ENCODE data around the gene CEACAM16. TPM values are rescaled to one million over a fixed set of nuclear protein-coding genes. Genes with fewer than 3 reads are reported as not detected.
A peak's percentile ranks its signal among the peaks of the same experiment; 100 is the strongest.

The CEACAM16 gene
- total RNA-seq, 6 donors from 2014 or later, result not detected

DNA sequence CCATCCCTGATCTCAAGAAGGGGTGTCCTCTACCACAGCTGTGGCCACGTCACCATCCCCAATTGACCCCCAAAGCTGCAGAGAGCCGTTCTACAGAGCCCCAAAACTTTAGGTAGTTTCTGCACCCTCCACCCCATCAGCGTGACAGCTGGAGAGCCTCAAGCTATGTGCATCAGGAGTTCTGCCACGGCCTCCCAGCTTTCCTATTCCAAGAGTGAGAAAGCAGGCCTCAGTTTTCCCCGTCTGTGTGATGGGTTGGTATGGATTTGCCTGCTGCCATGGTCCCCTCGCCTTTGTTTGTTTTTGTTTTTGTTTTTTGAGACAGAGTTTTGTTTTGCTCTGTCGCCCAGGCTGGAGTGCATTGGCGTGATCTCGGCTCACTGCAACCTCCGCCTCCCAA lies 51.0 kb downstream of the CEACAM16 start:
- Histone ChIP-seq H3K36me3 (peaks cover 0 to 27% (median 11%) of the 10 kb centered on the region in 4 donors), H3K27me3 (no peaks in the 10 kb centered on the region), H3K27ac (peak overlapping the region; percentile 94 to 98 (median 98)), H3K4me1 (peaks cover 59 to 92% (median 73%) of the 10 kb centered on the region in 4 donors), H3K9me3 (no peaks in the 10 kb centered on the region), H3K4me3 (peak overlapping the region; percentile 62 to 86 (median 74))
- DNase-seq, result no peak
- TF ChIP-seq, protein P1, sequence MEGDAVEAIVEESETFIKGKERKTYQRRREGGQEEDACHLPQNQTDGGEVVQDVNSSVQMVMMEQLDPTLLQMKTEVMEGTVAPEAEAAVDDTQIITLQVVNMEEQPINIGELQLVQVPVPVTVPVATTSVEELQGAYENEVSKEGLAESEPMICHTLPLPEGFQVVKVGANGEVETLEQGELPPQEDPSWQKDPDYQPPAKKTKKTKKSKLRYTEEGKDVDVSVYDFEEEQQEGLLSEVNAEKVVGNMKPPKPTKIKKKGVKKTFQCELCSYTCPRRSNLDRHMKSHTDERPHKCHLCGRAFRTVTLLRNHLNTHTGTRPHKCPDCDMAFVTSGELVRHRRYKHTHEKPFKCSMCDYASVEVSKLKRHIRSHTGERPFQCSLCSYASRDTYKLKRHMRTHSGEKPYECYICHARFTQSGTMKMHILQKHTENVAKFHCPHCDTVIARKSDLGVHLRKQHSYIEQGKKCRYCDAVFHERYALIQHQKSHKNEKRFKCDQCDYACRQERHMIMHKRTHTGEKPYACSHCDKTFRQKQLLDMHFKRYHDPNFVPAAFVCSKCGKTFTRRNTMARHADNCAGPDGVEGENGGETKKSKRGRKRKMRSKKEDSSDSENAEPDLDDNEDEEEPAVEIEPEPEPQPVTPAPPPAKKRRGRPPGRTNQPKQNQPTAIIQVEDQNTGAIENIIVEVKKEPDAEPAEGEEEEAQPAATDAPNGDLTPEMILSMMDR (IDR thresholded peaks at IDR 0.05), result no peak
- no peak for TF ChIP-seq POLR2A (IDR thresholded peaks at IDR 0.05)
- no peak for TF ChIP-seq POLR2AphosphoS5 (IDR thresholded peaks at IDR 0.05)
- no peak for TF ChIP-seq EP300 (IDR thresholded peaks at IDR 0.05)
- no peak for ATAC-seq (ENCODE audit: low FRiP score in 2 of 2)
- WGBS, 2 donors, result 58 to 74% methylated on average over 10 of the region's 10 CpGs

DNA sequence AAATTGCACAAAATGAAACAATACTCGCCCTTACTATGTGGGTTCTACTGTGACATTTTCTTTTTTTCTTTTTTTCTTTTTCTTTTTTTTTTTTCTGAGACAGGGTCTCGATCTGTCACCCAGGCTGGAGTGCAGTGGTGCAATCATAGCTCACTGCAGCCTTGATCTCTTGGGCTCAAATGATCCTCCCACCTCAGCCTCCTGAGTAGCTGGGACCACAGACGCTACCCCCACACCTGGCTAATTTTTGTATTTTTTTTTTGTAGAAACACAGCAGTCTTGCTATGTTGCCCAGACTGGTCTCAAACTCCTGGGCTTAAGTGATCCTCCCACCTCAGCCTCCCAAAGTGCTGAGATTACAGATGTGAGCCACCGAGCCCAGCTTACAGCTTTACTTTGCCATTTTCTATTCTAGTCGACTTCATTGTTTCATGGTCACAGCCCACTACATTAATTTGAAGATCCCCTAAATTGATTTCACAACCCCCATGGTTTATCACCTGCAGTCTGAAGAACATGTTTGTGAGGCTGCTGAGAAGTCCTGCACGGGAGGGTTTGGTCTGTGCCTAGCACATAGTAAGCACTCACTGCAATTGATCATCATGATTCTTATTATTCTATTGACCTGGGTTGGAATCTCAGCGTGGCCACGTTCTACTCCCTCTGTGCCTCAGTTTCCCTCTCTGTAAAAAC lies 53.3 kb downstream of the CEACAM16 start:
- H3K27ac ChIP-seq, result peak overlapping the region; percentile 95 to 98 (median 96)
- peaks cover 5 to 45% (median 19%) of the 10 kb centered on the region in 4 donors for H3K36me3 ChIP-seq
- no peak for DNase-seq
- peaks cover 60 to 93% (median 74%) of the 10 kb centered on the region in 4 donors for H3K4me1 ChIP-seq
- no peaks in the 10 kb centered on the region for H3K27me3 ChIP-seq
- no peaks in the 10 kb centered on the region for H3K9me3 ChIP-seq
- no peak for ATAC-seq (ENCODE audit: low FRiP score in 2 of 2)
- H3K4me3 ChIP-seq, result peak overlapping the region; percentile 5 to 75 (median 45)
- TF ChIP-seq EP300 (IDR thresholded peaks at IDR 0.05), result no peak
- TF ChIP-seq, protein P1 (IDR thresholded peaks at IDR 0.05), result no peak
- no peak for TF ChIP-seq POLR2AphosphoS5 (IDR thresholded peaks at IDR 0.05)
- TF ChIP-seq POLR2A (IDR thresholded peaks at IDR 0.05), result no peak
- WGBS, 2 donors, result 59 to 60% methylated on average over 8 of the region's 8 CpGs

DNA sequence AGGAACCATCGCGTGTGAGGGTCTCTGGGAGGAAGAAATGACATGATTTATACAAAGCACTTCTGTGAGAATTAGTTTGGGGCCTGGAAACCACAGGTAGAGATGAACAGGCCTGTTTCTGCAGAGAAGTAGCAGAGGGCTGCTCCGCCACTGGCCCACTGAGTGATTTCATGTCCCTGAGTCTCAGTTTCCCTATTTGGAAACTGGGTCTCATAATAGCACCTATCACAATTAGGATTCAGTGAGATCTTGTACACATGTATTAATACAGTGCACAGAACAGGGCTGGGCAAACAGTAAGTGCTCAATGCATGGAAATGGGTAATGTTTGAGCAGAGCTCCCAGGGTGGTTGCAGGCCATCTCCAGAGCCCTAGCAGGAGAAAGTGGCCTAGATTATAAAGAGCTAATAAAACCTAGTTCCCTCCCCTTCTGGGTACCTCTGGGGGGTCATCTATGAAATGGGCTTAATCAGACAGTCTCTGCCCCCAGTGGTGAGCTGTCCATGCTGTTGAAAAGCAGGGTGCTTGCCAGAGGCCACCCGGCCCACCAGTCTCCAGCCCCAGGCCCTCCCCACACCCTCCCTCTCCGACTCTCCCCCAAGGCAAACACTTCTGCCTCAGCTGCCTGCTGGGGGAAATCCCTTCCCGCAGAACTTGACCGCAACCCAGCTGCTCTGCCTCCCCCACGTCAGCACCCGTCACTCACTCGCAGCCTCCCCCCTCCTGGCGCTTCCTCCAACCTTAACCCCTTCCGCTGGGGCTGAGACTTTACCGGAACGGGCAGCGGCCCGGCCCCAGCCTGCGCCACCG lies 54.1 kb downstream of the CEACAM16 start:
- Histone ChIP-seq H3K36me3 (peaks cover 9 to 53% (median 26%) of the 10 kb centered on the region in 4 donors), H3K4me1 (peaks cover 67 to 93% (median 76%) of the 10 kb centered on the region in 4 donors), H3K4me3 (peak overlapping the region; percentile 11 to 75 (median 45)), H3K9me3 (no peaks in the 10 kb centered on the region), H3K27ac (peak overlapping the region; percentile 95 to 98 (median 96)), H3K27me3 (no peaks in the 10 kb centered on the region)
- TF ChIP-seq, protein P1 (IDR thresholded peaks at IDR 0.05), result peak in 4 of 6 experiments; percentile 17 to 39 (median 29)
- TF ChIP-seq EP300 (IDR thresholded peaks at IDR 0.05), result peak; percentile 98 to 99 (median 99)
- TF ChIP-seq POLR2A (IDR thresholded peaks at IDR 0.05), result peak in 1 of 4 donors; percentile 66
- peak; percentile 98 to 100 for TF ChIP-seq POLR2AphosphoS5 (IDR thresholded peaks at IDR 0.05)
- DNase-seq (peak; percentile 95 to 98), ATAC-seq (ENCODE audit: low FRiP score in 2 of 2) (peak; percentile 83 to 93)
- 12% methylated on average over 14 to 16 of the region's 18 CpGs for whole genome bisulfite sequencing, 2 donors

DNA sequence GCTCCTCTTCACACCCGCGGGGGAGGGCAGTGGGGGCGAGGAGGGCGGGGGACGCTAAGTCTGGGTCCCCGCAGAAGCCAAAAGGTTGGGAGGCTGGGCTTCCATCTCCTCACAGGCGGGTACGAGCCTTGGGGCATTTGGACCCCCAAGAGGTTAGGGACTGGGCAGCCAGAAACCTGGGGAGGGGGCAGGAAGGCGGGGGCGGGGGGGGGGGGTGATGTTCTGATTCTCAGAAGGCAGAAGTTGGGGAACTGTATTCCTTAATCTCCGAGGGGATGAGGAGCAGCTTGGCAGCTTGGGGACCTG lies 54.6 kb downstream of the CEACAM16 start:
- no peak for TF ChIP-seq EP300 (IDR thresholded peaks at IDR 0.05)
- no peak for TF ChIP-seq POLR2AphosphoS5 (IDR thresholded peaks at IDR 0.05)
- TF ChIP-seq POLR2A (IDR thresholded peaks at IDR 0.05), result no peak
- TF ChIP-seq, protein P1 (IDR thresholded peaks at IDR 0.05), result no peak
- H3K4me3 ChIP-seq, result peak overlapping the region; percentile 11 to 75 (median 45)
- no peak for ATAC-seq (ENCODE audit: low FRiP score in 2 of 2)
- H3K9me3 ChIP-seq, result no peaks in the 10 kb centered on the region
- WGBS, 2 donors, result 0 to 5% methylated on average over 4 to 9 of the region's 11 CpGs
- H3K36me3 ChIP-seq, result peaks cover 12 to 58% (median 32%) of the 10 kb centered on the region in 4 donors
- H3K4me1 ChIP-seq, result peaks cover 71 to 95% (median 80%) of the 10 kb centered on the region in 4 donors
- no peak for DNase-seq
- no peaks in the 10 kb centered on the region for H3K27me3 ChIP-seq
- H3K27ac ChIP-seq, result peak overlapping the region; percentile 95 to 98 (median 96)

All from upper lobe of left lung (tissue), 6 donors.